ENCODE data around the gene CCT8L2. TPM values are rescaled to one million over a fixed set of nuclear protein-coding genes. Genes with fewer than 3 reads are reported as not detected.
"Not testable (repeated sequence)": the region's sequence is repeated elsewhere in the genome, so short reads cannot be mapped to it uniquely, and the experiment has no call there.

CCT8L2 gene
- polyA plus RNA-seq, 2 donors: not detected

DNA sequence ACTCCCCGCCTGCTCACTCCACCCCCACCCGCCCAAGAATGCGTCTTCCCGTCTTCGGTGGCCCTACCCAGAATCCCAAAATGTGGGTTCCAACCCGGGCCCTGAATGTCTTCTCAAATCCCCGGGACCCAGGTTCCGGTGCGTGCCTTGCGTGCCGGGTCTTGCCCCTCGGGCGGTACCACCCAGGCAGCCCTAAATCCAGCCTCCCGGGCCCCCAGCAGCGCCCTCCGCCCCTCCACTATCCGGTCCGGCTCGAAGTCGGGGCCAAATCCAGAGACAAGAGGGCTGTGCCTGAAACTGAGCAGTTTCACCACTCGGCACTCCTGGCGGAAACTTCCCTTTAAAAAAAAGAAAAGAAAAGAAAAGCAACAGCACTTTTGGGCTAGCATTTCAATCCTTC is 16.3 kb upstream of the CCT8L2 start:
- 12 to 21% methylated on average over 22 of the region's 22 CpGs for WGBS, 2 donors
- H3K4me1 ChIP-seq (ENCODE audit: control insufficient read depth in 2 of 2, insufficient read depth in 2 of 2, low read length in 1 of 2): no peaks in the 10 kb centered on the region
- H3K9me3 ChIP-seq (ENCODE audit: control insufficient read depth in 2 of 2, insufficient read depth in 1 of 2, low read depth in 1 of 2, low read length in 1 of 2): no peaks in the 10 kb centered on the region
- no peaks in the 10 kb centered on the region for H3K36me3 ChIP-seq (ENCODE audit: control insufficient read depth in 2 of 2, insufficient read depth in 2 of 2, low read length in 1 of 2)
- no peaks in the 10 kb centered on the region for H3K27me3 ChIP-seq (ENCODE audit: control insufficient read depth in 1 of 2, insufficient read depth in 2 of 2, low read length in 2 of 2)
- H3K27ac ChIP-seq (ENCODE audit: low read depth in 2 of 2, low read length in 1 of 2): no peak overlapping the region
- no peak overlapping the region for H3K4me3 ChIP-seq (ENCODE audit: low read depth in 1 of 2, low read length in 2 of 2)

DNA sequence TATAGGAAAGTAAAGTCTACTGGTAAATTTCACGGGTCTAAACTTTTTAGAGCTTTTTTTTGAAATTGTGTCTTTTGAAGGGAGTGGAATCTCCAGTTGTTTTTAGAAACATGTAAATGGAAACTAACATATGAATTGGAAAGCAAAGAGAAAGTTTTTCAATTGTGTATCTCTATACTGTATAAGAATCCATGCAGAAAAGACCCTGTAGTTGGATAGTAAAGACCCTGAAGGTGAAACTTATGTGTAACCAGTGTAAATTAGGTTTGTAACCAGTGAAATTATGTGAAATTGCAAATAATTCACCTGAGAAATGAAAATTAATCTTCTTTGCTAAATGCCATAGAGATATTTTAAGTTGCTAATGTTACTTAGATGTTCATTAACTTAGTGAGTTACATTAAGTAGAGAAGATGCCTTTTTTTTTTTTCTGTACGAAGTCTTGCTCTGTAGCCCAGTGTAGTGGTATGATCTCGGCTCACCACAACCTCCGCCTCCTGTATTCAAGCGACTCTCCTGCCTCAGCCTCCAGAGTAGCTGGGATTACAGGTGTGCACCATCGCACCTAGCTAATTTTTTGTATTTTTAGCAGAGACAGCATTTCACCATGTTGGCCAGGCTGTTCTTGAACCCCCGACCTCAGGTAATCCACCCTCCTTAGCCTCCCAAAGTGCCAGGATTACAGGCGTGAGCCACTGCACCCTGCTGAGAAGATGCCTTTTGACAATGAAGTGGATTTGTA is 11.8 kb upstream of the CCT8L2 start:
- 52 to 56% methylated on average over 8 of the region's 8 CpGs for WGBS, 2 donors
- not testable (repeated sequence) for H3K36me3 ChIP-seq (ENCODE audit: control insufficient read depth in 2 of 2, insufficient read depth in 2 of 2, low read length in 1 of 2); H3K4me3 ChIP-seq (ENCODE audit: low read depth in 1 of 2, low read length in 2 of 2); H3K27ac ChIP-seq (ENCODE audit: low read depth in 2 of 2, low read length in 1 of 2); H3K9me3 ChIP-seq (ENCODE audit: control insufficient read depth in 2 of 2, insufficient read depth in 1 of 2, low read depth in 1 of 2, low read length in 1 of 2); H3K27me3 ChIP-seq (ENCODE audit: control insufficient read depth in 1 of 2, insufficient read depth in 2 of 2, low read length in 2 of 2); H3K4me1 ChIP-seq (ENCODE audit: control insufficient read depth in 2 of 2, insufficient read depth in 2 of 2, low read length in 1 of 2)

DNA sequence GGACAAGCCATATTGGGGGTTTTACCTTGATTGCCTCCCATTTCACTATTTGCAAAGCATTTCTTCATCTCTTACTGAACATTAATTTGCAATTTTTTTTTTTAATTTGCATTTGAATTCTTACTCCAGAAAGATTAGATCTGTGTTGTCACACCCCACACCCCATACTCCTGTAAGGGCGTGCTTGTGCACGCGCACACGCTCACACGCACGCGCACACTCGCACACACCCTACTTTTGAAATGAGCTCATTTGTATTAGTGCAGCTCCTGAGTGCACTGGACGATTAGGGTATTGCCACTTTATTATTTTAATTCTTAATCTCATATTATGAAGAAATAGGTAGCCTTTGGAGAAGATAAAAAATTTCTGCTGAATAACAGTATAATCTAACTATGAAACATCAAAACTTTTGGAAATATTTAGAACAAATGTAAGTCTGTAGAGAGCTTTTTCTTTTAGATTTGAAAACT is 11.2 kb upstream of the CCT8L2 start:
- H3K27me3 ChIP-seq (ENCODE audit: control insufficient read depth in 1 of 2, insufficient read depth in 2 of 2, low read length in 2 of 2); H3K9me3 ChIP-seq (ENCODE audit: control insufficient read depth in 2 of 2, insufficient read depth in 1 of 2, low read depth in 1 of 2, low read length in 1 of 2); H3K4me1 ChIP-seq (ENCODE audit: control insufficient read depth in 2 of 2, insufficient read depth in 2 of 2, low read length in 1 of 2); H3K27ac ChIP-seq (ENCODE audit: low read depth in 2 of 2, low read length in 1 of 2); H3K36me3 ChIP-seq (ENCODE audit: control insufficient read depth in 2 of 2, insufficient read depth in 2 of 2, low read length in 1 of 2): not testable (repeated sequence)
- WGBS, 2 donors: 25 to 31% methylated on average over 9 of the region's 9 CpGs
- H3K4me3 ChIP-seq (ENCODE audit: low read depth in 1 of 2, low read length in 2 of 2): peak overlapping the region in 1 of 2 donors; percentile 22

DNA sequence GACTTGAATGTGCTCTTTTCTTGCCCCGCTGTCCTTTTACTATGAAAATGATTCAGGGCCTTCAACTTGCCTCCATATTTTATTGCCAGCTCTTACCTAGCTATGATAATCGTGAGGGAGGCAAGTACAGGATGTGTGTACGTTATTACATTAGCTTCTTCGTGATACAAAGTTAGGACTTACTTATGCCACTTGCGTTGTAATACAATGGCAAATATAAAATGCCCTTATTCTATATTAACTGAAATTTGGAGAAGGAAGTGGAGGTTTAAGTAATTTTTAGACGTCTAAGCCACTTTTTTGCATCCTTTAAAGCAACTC is 10.8 kb upstream of the CCT8L2 start:
- peaks cover 5 to 8% of the 10 kb centered on the region in 2 donors for H3K27me3 ChIP-seq (ENCODE audit: control insufficient read depth in 1 of 2, insufficient read depth in 2 of 2, low read length in 2 of 2)
- WGBS, 2 donors: 13 to 16% methylated on average over 6 of the region's 6 CpGs
- H3K9me3 ChIP-seq (ENCODE audit: control insufficient read depth in 2 of 2, insufficient read depth in 1 of 2, low read depth in 1 of 2, low read length in 1 of 2): no peaks in the 10 kb centered on the region
- H3K27ac ChIP-seq (ENCODE audit: low read depth in 2 of 2, low read length in 1 of 2): no peak overlapping the region
- H3K36me3 ChIP-seq (ENCODE audit: control insufficient read depth in 2 of 2, insufficient read depth in 2 of 2, low read length in 1 of 2): no peaks in the 10 kb centered on the region
- H3K4me3 ChIP-seq (ENCODE audit: low read depth in 1 of 2, low read length in 2 of 2): peak overlapping the region in 1 of 2 donors; percentile 22
- H3K4me1 ChIP-seq (ENCODE audit: control insufficient read depth in 2 of 2, insufficient read depth in 2 of 2, low read length in 1 of 2): no peaks in the 10 kb centered on the region

DNA sequence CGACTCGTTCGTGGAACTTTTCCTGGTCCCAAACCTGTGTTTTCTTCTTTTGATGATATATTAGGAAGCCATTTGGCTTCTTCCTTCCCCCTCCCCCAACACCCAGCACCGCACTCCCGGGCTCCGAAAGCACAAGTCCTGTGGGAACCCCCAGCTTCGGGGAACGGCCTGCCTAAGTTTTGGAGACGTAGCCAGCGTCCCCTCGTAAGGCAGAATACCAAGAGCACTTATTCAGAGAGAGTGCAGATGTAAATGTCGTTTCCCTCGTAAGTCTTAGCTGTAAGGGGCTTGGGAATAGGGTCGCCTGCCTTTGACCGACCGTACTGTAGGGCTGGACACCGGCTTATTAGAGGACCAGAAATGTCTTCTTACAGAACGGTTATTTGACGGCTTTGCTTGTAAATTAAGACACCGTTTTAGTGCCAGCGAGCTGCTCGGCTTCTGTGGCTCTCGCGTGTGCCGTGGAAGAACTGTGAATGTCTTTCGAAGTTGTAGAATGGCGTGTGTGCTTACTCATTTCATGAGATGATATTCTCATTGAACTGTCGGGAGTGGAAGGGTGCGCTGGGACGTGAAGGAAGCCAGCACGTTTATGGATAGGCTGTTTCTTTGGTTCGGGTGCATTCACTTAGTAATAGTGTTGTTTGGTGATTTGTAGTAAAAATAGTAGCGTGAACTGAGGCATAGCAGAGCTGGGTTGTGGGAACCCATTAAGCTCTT is 10.3 kb upstream of the CCT8L2 start:
- WGBS, 2 donors: 6 to 8% methylated on average over 33 of the region's 33 CpGs
- H3K9me3 ChIP-seq (ENCODE audit: control insufficient read depth in 2 of 2, insufficient read depth in 1 of 2, low read depth in 1 of 2, low read length in 1 of 2); H3K36me3 ChIP-seq (ENCODE audit: control insufficient read depth in 2 of 2, insufficient read depth in 2 of 2, low read length in 1 of 2); H3K4me1 ChIP-seq (ENCODE audit: control insufficient read depth in 2 of 2, insufficient read depth in 2 of 2, low read length in 1 of 2); H3K27me3 ChIP-seq (ENCODE audit: control insufficient read depth in 1 of 2, insufficient read depth in 2 of 2, low read length in 2 of 2): not testable (repeated sequence)
- Histone ChIP-seq H3K27ac (ENCODE audit: low read depth in 2 of 2, low read length in 1 of 2) (peak overlapping the region in 1 of 2 donors; percentile 31), H3K4me3 (ENCODE audit: low read depth in 1 of 2, low read length in 2 of 2) (peak overlapping the region; percentile 13 to 53)

DNA sequence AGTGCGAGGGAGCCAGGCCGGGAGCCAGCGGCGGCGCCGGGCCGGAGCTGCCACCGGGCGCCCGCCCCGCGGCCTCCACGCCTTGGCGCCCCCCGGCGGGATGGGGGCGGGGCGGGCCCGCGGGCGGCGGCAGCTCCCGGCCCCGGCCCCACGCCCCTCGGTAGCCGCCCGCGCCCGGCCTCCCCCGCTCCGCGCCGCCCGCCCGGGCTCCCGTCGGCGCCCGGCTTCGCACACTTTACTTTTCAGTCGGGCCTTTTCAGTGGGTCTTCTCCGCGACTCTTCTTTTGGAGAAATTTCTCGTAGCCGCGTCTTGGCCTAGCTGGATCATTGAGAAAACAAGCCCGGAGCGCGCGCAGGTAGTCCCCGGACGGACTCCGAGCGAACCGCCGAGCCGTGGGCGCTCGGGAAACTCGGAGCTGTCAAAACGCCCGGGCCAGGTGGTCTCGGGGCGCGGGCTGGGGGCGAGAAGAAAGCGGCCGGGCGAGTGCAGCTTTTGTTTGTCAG is 9.7 kb upstream of the CCT8L2 start:
- H3K4me1 ChIP-seq (ENCODE audit: control insufficient read depth in 2 of 2, insufficient read depth in 2 of 2, low read length in 1 of 2); H3K27me3 ChIP-seq (ENCODE audit: control insufficient read depth in 1 of 2, insufficient read depth in 2 of 2, low read length in 2 of 2); H3K27ac ChIP-seq (ENCODE audit: low read depth in 2 of 2, low read length in 1 of 2); H3K9me3 ChIP-seq (ENCODE audit: control insufficient read depth in 2 of 2, insufficient read depth in 1 of 2, low read depth in 1 of 2, low read length in 1 of 2); H3K36me3 ChIP-seq (ENCODE audit: control insufficient read depth in 2 of 2, insufficient read depth in 2 of 2, low read length in 1 of 2): not testable (repeated sequence)
- 4 to 6% methylated on average over 53 to 70 of the region's 70 CpGs for WGBS, 2 donors
- peak overlapping the region; percentile 35 to 53 for H3K4me3 ChIP-seq (ENCODE audit: low read depth in 1 of 2, low read length in 2 of 2)

DNA sequence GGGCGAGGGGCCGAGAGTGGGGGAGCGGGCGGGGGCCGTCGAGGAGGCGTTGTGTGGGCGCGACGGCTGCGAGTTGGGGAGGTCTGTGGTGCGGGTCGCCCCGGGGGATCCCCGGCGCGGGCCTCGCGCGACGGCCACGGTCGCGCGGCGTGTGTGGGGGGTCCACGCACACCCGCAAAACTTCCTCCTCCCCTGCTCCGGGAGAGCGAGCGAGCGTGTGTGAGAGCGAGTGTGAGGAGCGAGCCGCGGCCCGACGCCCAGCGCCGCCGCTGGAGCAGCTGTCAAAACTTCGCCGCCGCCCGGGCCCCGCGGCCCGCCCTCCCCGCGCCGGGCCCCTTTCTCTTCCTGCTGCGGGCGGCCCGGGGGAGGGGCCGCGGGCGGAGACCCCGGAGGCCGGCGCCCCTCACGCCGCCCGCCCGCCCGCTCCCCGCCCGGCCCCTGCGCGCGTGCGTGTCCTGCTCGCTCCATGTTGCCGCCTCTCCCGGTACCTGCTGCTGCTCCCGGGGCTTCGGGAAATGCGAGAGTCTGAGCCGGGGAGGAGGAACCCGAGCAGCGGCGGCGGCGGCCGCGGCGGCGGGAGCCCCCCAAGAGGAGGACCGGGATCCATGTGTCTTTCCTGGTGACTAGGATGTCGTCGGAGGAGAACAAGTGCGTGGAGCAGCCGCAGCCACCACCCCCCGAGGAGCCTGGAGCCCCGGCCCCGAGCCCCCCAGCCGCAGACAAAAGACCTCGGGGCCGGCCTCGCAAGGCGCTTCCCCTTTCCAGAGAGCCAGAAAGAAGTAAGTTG is 9.0 kb upstream of the CCT8L2 start:
- Histone ChIP-seq H3K4me3 (ENCODE audit: low read depth in 1 of 2, low read length in 2 of 2) (peak overlapping the region; percentile 35 to 53), H3K4me1 (ENCODE audit: control insufficient read depth in 2 of 2, insufficient read depth in 2 of 2, low read length in 1 of 2) (no peaks in the 10 kb centered on the region), H3K27me3 (ENCODE audit: control insufficient read depth in 1 of 2, insufficient read depth in 2 of 2, low read length in 2 of 2) (peaks cover 5 to 8% of the 10 kb centered on the region in 2 donors), H3K9me3 (ENCODE audit: control insufficient read depth in 2 of 2, insufficient read depth in 1 of 2, low read depth in 1 of 2, low read length in 1 of 2) (no peaks in the 10 kb centered on the region), H3K27ac (ENCODE audit: low read depth in 2 of 2, low read length in 1 of 2) (peak overlapping the region in 1 of 2 donors; percentile 72), H3K36me3 (ENCODE audit: control insufficient read depth in 2 of 2, insufficient read depth in 2 of 2, low read length in 1 of 2) (no peaks in the 10 kb centered on the region)
- 5 to 9% methylated on average over 59 to 99 of the region's 100 CpGs for WGBS, 2 donors

DNA sequence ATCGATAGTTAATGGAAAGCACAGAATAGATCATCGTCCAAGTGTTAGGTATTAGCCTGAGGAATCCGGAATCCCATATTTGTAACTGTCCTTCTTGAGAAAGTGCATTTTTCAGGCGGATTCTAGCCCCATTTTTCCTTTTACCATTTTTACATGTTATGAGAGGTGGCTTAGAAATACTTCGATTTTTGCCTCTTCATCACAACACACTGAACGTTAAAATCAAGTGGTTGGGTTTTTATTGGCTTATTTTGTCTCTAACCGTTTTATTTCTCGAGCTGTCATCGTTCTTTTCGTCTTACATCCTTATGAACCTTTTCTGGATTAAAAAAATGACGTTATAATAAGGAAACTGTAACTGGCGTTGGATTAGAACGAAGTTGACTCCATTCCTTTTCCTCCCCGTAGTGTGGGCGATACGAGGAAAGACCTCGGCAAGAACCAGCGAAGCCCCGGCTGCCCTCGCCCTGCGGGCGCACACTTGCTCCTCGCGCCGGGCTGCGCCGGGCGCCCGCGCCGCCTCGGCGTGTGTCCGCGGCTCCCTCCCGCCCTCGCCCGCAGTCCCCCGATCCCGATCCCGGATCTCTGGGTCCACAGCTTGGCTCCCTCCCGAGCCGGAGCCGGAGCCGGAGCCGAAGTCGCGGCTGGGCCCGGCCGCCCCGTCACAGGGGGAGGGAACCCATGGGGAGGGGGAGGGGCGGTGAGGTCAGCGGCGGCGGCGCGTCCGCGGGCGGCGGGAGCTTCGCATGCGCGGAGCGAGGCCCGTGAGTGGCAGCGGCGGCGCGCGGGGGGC is 8.2 kb upstream of the CCT8L2 start:
- H3K4me1 ChIP-seq (ENCODE audit: control insufficient read depth in 2 of 2, insufficient read depth in 2 of 2, low read length in 1 of 2); H3K9me3 ChIP-seq (ENCODE audit: control insufficient read depth in 2 of 2, insufficient read depth in 1 of 2, low read depth in 1 of 2, low read length in 1 of 2); H3K36me3 ChIP-seq (ENCODE audit: control insufficient read depth in 2 of 2, insufficient read depth in 2 of 2, low read length in 1 of 2); H3K27me3 ChIP-seq (ENCODE audit: control insufficient read depth in 1 of 2, insufficient read depth in 2 of 2, low read length in 2 of 2): not testable (repeated sequence)
- H3K4me3 ChIP-seq (ENCODE audit: low read depth in 1 of 2, low read length in 2 of 2): peak overlapping the region in 1 of 2 donors; percentile 53
- 13 to 15% methylated on average over 45 to 71 of the region's 71 CpGs for WGBS, 2 donors
- H3K27ac ChIP-seq (ENCODE audit: low read depth in 2 of 2, low read length in 1 of 2): peak overlapping the region in 1 of 2 donors; percentile 72

DNA sequence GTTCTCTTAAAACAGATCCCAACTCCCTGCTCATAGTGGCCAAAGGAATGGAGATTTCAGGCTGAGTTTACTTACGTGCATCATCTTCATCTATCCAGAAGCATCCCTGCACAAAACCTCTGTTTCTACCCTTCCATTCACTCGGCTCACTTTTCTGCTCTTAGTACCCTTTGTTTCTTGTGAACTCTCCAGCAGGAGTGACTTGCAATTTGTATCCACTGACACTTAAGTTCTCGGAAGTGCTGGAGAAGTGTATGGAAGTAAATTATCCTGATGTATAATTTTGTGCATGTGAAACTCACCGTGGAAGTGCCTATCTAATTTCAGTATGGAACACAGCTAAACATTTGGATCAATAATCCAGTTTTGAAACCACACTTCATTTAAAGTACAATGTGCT is 7.0 kb upstream of the CCT8L2 start:
- not testable (repeated sequence) for H3K27me3 ChIP-seq (ENCODE audit: control insufficient read depth in 1 of 2, insufficient read depth in 2 of 2, low read length in 2 of 2); H3K36me3 ChIP-seq (ENCODE audit: control insufficient read depth in 2 of 2, insufficient read depth in 2 of 2, low read length in 1 of 2); H3K27ac ChIP-seq (ENCODE audit: low read depth in 2 of 2, low read length in 1 of 2); H3K9me3 ChIP-seq (ENCODE audit: control insufficient read depth in 2 of 2, insufficient read depth in 1 of 2, low read depth in 1 of 2, low read length in 1 of 2); H3K4me1 ChIP-seq (ENCODE audit: control insufficient read depth in 2 of 2, insufficient read depth in 2 of 2, low read length in 1 of 2); H3K4me3 ChIP-seq (ENCODE audit: low read depth in 1 of 2, low read length in 2 of 2)
- WGBS, 2 donors: 33% methylated on average over 4 of the region's 4 CpGs

Measured in esophagus (tissue), 2 donors.